Mucosa of stomach (tissue), 1 donor: Measurements from ENCODE around the gene MRPL52.
"Not testable (repeated sequence)": the region's sequence is repeated elsewhere in the genome, so short reads cannot be mapped to it uniquely, and the experiment has no call there.

Experiments used
- H3K27me3 ChIP-seq: one replicate; pipeline ENCODE4 v1.7.0; 2013; ENCODE audit warnings: mild to moderate bottlenecking, low read length; ENCODE audit not compliant: control insufficient read depth, insufficient read depth
- H3K36me3 ChIP-seq: one replicate; pipeline ENCODE4 v1.7.0; 2013; ENCODE audit warnings: low read length; ENCODE audit not compliant: control insufficient read depth, insufficient read depth
- H3K4me1 ChIP-seq: one replicate; pipeline ENCODE4 v1.7.0; 2013; ENCODE audit warnings: mild to moderate bottlenecking, low read length; ENCODE audit not compliant: control insufficient read depth, insufficient read depth
- H3K4me3 ChIP-seq: one replicate; pipeline ENCODE4 v1.7.0; 2013; ENCODE audit warnings: low read length
- H3K9ac ChIP-seq: one replicate; pipeline ENCODE4 v1.7.0; 2013; ENCODE audit warnings: mild to moderate bottlenecking, low read length, moderate library complexity
- H3K9me3 ChIP-seq: one replicate; pipeline ENCODE4 v1.7.0; 2013; ENCODE audit warnings: mild to moderate bottlenecking, low read length, moderate library complexity; ENCODE audit not compliant: control insufficient read depth
- donor health status: Pancreatic carcinoma.

The MRPL52 gene

DNA sequence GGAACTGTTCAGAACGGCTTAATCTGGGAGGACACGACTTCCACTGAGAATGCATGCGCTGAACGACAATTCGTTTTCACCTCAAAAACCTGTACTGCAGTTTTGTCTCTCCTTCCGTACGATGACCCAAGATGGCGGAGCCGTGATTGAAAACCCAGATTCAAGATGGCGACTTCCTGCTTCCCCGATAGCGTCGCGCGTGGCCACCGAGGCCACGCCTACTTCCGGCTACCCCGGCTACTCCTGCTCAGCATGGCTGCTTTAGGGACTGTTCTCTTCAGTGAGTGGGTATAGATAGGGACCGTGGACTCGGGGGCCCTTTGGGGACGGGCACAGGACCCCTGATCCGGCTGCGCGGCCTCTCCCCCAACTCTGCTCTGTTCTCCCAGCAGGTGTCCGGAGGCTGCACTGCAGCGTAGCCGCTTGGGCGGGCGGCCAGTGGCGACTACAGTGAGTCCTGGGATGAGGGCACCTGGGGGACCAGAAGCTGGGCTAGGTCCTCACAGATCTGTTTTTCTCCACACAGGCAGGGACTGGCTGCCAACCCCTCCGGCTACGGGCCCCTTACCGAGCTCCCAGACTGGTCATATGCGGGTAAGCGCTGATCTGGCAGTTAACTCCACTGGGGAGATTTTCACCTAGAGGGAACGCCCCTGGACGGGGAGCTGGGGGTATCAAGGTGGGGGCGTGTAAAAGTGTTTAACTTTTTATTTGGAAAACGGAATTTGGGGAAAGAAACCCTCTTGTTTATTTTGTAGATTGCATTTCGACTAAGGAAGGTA lies at the start of gene MRPL52:
Gene MRPL52, plus strand, starts transcription at position 227 of the 782 bp plus-strand sequence. Its CDS starts 26 bp downstream, at position 253.
- no peaks in the 10 kb centered on the region for H3K27me3 ChIP-seq

DNA sequence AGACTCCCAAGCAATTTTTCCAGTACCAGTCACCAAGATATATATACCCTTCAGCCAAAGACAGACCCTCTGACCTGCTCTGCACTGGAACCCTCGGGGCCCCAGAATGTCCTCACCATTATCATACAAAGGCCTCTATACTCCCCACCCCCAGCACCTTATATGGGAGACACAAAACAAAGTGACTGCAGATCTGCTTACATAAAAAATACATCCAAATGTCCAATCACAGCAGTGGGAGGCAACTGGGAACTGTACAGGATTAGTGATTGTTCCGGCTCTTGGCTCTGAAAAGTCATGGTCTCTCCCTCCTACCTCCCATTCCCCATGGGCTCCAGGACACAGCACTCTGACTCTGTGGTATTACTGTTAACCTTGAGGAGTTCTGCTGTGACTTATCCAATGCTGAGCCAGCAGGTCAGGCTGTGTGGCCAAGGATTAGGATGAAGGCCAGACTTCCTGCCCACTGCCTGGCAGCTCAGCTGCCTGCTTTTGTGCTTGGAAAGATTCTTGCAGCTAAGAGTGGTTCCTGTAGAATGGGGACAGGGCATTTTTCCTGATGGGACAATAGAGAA lies 49.5 kb upstream of the MRPL52 start:
- Histone ChIP-seq H3K4me3 (no peak overlapping the region), H3K4me1 (peaks cover 10% of the 10 kb centered on the region), H3K9ac (no peak overlapping the region)

More for the DNA sequence above, at the start of gene MRPL52:
- H3K9ac ChIP-seq: peak within 1 kb of the TSS; percentile 96
- H3K4me1 ChIP-seq: peaks cover 12% of the 10 kb centered on the region
- H3K36me3 ChIP-seq: no peaks in the 10 kb centered on the region
- H3K4me3 ChIP-seq: peak within 1 kb of the TSS; percentile 99
- H3K9me3 ChIP-seq: no peaks in the 10 kb centered on the region

GRCh38 chr14:22780941-22781300 lies 48.8 kb upstream of the MRPL52 start:
- Histone ChIP-seq H3K9ac (no peak overlapping the region), H3K4me3 (no peak overlapping the region), H3K4me1 (peaks cover 10% of the 10 kb centered on the region), H3K36me3 (no peaks in the 10 kb centered on the region), H3K27me3 (no peaks in the 10 kb centered on the region), H3K9me3 (no peaks in the 10 kb centered on the region)

More for the DNA sequence above, 49.5 kb upstream of the MRPL52 start:
- Histone ChIP-seq H3K27me3 (no peaks in the 10 kb centered on the region), H3K9me3 (no peaks in the 10 kb centered on the region), H3K36me3 (no peaks in the 10 kb centered on the region)

DNA sequence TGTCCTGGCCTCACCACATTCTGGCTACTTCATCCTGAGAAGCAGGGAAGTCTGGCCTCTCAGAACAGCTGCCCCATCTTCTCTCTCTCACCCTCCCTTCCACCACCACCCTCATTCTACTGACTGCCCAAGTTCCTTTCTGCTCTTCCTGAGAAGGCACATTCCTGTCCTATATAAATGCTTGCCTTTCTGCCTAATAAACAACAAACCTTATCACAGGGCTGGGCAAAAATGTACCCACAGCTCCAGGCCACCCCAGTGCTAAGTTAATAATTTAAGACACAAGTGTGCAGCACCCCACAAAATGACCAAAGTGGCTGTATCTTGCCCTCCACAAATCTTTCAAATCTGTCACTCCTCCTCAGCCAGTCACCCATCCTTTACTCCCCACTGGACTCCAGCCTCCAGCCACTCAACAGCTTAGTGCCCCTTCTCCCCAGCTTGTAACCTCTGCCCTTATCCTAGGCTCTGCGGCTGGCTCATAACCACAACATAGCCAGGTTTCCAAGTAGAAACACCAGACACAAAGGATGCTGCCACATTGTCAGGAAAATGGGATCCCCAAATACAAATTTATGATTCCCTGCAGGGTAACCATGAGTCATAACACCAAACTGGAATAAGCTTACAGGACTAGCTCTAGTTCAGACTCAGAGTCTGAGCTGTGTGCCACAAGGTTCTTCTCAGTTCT lies 48.2 kb upstream of the MRPL52 start:
- Histone ChIP-seq H3K9ac (no peak overlapping the region), H3K27me3 (no peaks in the 10 kb centered on the region), H3K9me3 (no peaks in the 10 kb centered on the region), H3K4me1 (peaks cover 10% of the 10 kb centered on the region), H3K4me3 (no peak overlapping the region), H3K36me3 (no peaks in the 10 kb centered on the region)

DNA sequence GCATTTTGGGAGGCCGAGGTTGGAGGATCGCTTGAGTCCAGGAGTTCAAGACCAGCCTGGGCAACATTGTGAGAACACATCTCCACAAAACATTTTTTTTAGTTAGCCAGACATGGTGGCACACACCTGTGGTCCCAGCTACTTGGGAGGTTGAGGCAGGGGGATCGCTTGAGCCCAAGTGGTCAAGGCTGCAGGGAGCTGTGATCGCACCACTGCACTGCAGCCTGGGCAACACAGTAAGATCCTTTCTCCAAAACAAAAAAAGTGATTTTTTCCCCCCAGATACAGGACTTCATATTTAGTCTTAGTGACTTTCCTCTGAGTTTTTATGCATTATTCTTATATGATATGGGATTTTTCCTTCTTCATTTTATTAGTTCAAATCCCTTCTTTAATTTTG lies 43.0 kb upstream of the MRPL52 start:
- H3K9me3 ChIP-seq: no peaks in the 10 kb centered on the region
- no peak overlapping the region for H3K9ac ChIP-seq
- H3K4me1 ChIP-seq: peaks cover 1% of the 10 kb centered on the region
- H3K27me3 ChIP-seq: no peaks in the 10 kb centered on the region
- H3K36me3 ChIP-seq: no peaks in the 10 kb centered on the region
- no peak overlapping the region for H3K4me3 ChIP-seq

DNA sequence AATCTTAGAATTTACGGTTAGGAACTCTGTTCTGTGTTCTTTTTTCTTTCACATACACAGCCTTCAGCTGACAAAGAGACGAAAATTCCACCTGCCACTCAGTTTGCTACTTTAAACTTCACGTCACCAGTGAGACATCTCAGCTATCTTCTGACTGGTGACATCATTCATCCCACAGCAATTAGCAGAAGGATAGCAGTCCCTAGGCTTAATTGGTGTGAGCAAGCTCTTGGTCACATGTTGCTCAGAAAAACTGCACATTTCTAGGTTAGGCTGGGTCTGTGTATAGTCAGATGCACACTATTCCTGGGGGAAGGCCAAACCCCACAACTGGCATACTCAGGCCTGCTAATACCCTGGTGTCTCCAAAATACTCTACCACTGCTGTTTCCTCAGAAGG lies 38.4 kb upstream of the MRPL52 start:
- Histone ChIP-seq H3K4me1 (no peaks in the 10 kb centered on the region), H3K4me3 (no peak overlapping the region), H3K27me3 (no peaks in the 10 kb centered on the region), H3K36me3 (no peaks in the 10 kb centered on the region), H3K9me3 (no peaks in the 10 kb centered on the region), H3K9ac (no peak overlapping the region)

GRCh38 chr14:22792158-22792557 lies 37.5 kb upstream of the MRPL52 start:
- Histone ChIP-seq H3K4me1 (no peaks in the 10 kb centered on the region), H3K9ac (no peak overlapping the region), H3K36me3 (no peaks in the 10 kb centered on the region), H3K4me3 (no peak overlapping the region), H3K9me3 (no peaks in the 10 kb centered on the region), H3K27me3 (no peaks in the 10 kb centered on the region)

GRCh38 chr14:22793550-22793949 lies 36.1 kb upstream of the MRPL52 start:
- H3K9me3 ChIP-seq, H3K9ac ChIP-seq, H3K4me3 ChIP-seq, H3K36me3 ChIP-seq, H3K4me1 ChIP-seq, H3K27me3 ChIP-seq: not testable (repeated sequence)

GRCh38 chr14:22793976-22794375 lies 35.7 kb upstream of the MRPL52 start:
- Histone ChIP-seq H3K4me3 (no peak overlapping the region), H3K4me1 (no peaks in the 10 kb centered on the region), H3K36me3 (no peaks in the 10 kb centered on the region), H3K9ac (no peak overlapping the region), H3K27me3 (no peaks in the 10 kb centered on the region), H3K9me3 (no peaks in the 10 kb centered on the region)

- Histone ChIP-seq H3K27me3 (no peaks in the 10 kb centered on the region), H3K4me3 (no peak overlapping the region), H3K4me1 (no peaks in the 10 kb centered on the region), H3K9me3 (no peaks in the 10 kb centered on the region), H3K36me3 (no peaks in the 10 kb centered on the region), H3K9ac (no peak overlapping the region)
Observed at GRCh38 chr14:22794551-22794951, 35.1 kb upstream of the MRPL52 start.

- no peaks in the 10 kb centered on the region for H3K9me3 ChIP-seq
- H3K36me3 ChIP-seq: no peaks in the 10 kb centered on the region
- no peak overlapping the region for H3K4me3 ChIP-seq
- H3K4me1 ChIP-seq: no peaks in the 10 kb centered on the region
- no peaks in the 10 kb centered on the region for H3K27me3 ChIP-seq
- no peak overlapping the region for H3K9ac ChIP-seq
Observed at GRCh38 chr14:22796087-22796707, 33.5 kb upstream of the MRPL52 start.
